Fibroblast of villous mesenchyme (primary cell): ENCODE data around the gene PGR. TPM values are rescaled to one million over a fixed set of nuclear protein-coding genes. Genes with fewer than 3 reads are reported as not detected.
A peak's percentile ranks its signal among the peaks of the same experiment; 100 is the strongest.

Source experiments
- DNase-seq: peaks from one replicate; pipeline ENCODE4 v3.0.0-alpha.2; 2010; ENCODE audit warnings: low read depth
- H3K4me3 ChIP-seq: 2 replicates; pipeline ENCODE4 v1.5.1; 2011; ENCODE audit warnings: low read depth, mild to moderate bottlenecking, low read length
- CTCF ChIP-seq: IDR thresholded peaks from 2 replicates; pipeline ENCODE4 v1.5.1; 2012; ENCODE audit warnings: low read depth, mild to moderate bottlenecking, low read length; ENCODE audit not compliant: insufficient read depth
- total RNA-seq: library from RNA; depleted of rRNA; stranded (reverse); fragments of >200 nt; gene quantifications from 2 replicates; pipeline ENCODE4 v1.2.3, GENCODE V29; 2012

The PGR gene
- total RNA-seq, 1 donor: 6.9 TPM

- peak; percentile 47 for TF ChIP-seq CTCF
- DNase-seq: peak; percentile 54
- H3K4me3 ChIP-seq: no peak overlapping the region
These were observed 149.5 kb downstream of the PGR start for GRCh38 chr11:100980156-100980555.
